ENCODE results near the gene PLEKHA7.

PLEKHA7 gene

DNA sequence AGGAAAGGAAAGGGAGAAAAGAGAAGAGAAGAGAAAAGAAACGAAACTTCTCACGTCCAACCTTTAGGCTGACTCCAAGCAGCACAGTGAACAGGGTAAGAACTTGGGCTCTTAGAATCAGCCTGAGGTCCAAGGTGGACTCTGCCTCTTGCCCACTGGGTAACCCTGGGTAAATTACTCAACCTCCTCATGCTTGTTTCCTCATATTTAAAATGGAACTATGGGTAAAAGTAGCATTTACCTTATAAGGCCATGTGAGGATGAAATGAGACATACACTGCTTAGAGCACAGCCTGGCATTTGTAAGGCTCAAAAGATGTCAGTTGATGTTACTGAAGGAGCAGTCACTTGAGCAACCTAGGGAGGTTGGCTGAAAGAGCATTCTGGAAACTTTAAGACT is 167.9 kb downstream of the PLEKHA7 start:
- ATAC-seq = no peak
- TF ChIP-seq ZNF565 (CRISPR knock-in tag; conservative IDR thresholded peaks at IDR 0.05; ENCODE audit: low read depth) (no peak), SNAI2 (CRISPR knock-in tag; IDR thresholded peaks at IDR 0.05) (no peak), TCF4 (CRISPR knock-in tag; IDR thresholded peaks at IDR 0.05; ENCODE audit: borderline replicate concordance) (no peak), ZFP30 (CRISPR knock-in tag; IDR thresholded peaks at IDR 0.05) (no peak), GLIS3 (CRISPR knock-in tag; IDR thresholded peaks at IDR 0.05) (no peak), ZNF70 (CRISPR knock-in tag; IDR thresholded peaks at IDR 0.05) (no peak), CSDC2 (CRISPR knock-in tag; IDR thresholded peaks at IDR 0.05) (no peak), ESRRG (CRISPR knock-in tag; IDR thresholded peaks at IDR 0.05) (no peak), ARNTL (CRISPR knock-in tag; IDR thresholded peaks at IDR 0.05; ENCODE audit: borderline replicate concordance, low read depth) (no peak), TOX (CRISPR knock-in tag; IDR thresholded peaks at IDR 0.05; ENCODE audit: borderline replicate concordance) (no peak), ZC3H10 (CRISPR knock-in tag; IDR thresholded peaks at IDR 0.05) (no peak), RARB (CRISPR knock-in tag; IDR thresholded peaks at IDR 0.05) (no peak)
- TF ChIP-seq, protein P1, sequence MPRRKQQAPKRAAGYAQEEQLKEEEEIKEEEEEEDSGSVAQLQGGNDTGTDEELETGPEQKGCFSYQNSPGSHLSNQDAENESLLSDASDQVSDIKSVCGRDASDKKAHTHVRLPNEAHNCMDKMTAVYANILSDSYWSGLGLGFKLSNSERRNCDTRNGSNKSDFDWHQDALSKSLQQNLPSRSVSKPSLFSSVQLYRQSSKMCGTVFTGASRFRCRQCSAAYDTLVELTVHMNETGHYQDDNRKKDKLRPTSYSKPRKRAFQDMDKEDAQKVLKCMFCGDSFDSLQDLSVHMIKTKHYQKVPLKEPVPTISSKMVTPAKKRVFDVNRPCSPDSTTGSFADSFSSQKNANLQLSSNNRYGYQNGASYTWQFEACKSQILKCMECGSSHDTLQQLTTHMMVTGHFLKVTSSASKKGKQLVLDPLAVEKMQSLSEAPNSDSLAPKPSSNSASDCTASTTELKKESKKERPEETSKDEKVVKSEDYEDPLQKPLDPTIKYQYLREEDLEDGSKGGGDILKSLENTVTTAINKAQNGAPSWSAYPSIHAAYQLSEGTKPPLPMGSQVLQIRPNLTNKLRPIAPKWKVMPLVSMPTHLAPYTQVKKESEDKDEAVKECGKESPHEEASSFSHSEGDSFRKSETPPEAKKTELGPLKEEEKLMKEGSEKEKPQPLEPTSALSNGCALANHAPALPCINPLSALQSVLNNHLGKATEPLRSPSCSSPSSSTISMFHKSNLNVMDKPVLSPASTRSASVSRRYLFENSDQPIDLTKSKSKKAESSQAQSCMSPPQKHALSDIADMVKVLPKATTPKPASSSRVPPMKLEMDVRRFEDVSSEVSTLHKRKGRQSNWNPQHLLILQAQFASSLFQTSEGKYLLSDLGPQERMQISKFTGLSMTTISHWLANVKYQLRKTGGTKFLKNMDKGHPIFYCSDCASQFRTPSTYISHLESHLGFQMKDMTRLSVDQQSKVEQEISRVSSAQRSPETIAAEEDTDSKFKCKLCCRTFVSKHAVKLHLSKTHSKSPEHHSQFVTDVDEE (CRISPR knock-in tag; IDR thresholded peaks at IDR 0.05) = no peak
- TF ChIP-seq, protein P2, sequence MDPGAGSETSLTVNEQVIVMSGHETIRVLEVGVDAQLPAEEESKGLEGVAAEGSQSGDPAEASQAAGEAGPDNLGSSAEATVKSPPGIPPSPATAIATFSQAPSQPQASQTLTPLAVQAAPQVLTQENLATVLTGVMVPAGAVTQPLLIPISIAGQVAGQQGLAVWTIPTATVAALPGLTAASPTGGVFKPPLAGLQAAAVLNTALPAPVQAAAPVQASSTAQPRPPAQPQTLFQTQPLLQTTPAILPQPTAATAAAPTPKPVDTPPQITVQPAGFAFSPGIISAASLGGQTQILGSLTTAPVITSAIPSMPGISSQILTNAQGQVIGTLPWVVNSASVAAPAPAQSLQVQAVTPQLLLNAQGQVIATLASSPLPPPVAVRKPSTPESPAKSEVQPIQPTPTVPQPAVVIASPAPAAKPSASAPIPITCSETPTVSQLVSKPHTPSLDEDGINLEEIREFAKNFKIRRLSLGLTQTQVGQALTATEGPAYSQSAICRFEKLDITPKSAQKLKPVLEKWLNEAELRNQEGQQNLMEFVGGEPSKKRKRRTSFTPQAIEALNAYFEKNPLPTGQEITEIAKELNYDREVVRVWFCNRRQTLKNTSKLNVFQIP (CRISPR knock-in tag; IDR thresholded peaks at IDR 0.05; ENCODE audit: borderline replicate concordance, low read depth) = no peak

DNA sequence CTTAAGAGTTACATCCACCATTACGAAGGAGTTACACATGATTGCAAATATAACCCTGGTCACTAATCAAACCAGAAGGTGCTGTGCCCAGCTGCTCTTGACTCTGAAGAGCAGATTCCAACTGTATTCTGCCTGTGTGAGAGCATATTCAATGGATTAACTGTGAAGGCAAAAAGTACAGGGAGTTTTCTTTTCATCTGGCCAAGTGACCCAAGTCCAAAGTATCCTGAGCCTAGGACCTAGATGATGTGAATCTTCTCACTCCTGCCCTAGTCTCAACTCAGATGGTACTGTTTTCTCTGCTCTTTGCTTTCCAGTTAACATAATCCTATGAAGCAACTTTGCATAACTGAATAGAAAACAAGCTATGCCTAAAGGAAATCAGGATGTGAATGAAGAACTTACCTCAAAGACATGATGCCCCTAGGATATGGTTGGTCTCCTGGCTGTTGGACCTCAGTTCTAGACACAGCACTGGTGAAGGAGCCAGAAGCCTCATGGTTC is 169.9 kb downstream of the PLEKHA7 start:
- ATAC-seq = no peak
- TF ChIP-seq ZNF8 (CRISPR knock-in tag; IDR thresholded peaks at IDR 0.05) (no peak), TCF4 (CRISPR knock-in tag; IDR thresholded peaks at IDR 0.05; ENCODE audit: borderline replicate concordance) (no peak)
- TF ChIP-seq, protein P3, sequence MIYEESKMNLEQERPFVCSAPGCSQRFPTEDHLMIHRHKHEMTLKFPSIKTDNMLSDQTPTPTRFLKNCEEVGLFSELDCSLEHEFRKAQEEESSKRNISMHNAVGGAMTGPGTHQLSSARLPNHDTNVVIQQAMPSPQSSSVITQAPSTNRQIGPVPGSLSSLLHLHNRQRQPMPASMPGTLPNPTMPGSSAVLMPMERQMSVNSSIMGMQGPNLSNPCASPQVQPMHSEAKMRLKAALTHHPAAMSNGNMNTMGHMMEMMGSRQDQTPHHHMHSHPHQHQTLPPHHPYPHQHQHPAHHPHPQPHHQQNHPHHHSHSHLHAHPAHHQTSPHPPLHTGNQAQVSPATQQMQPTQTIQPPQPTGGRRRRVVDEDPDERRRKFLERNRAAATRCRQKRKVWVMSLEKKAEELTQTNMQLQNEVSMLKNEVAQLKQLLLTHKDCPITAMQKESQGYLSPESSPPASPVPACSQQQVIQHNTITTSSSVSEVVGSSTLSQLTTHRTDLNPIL (CRISPR knock-in tag; IDR thresholded peaks at IDR 0.05; ENCODE audit: low read depth) = no peak

DNA sequence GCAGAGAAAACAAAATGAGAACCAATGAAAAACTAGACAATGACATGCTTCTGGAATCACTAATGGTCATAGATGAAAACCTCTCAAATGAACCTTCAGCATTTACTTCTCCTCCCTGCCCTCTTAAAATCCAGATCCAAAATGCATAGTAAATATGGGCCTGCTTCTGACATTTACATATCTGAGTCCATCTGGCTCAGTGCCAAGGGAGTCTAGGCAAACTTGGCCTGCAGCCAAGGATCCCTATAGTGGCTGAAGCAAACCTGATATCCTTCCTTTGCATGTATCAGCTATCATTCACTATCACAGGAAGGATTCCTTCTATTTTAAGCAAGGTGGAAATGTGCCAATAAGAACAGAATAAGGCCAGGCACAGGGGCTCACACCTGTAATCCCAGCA is 170.9 kb downstream of the PLEKHA7 start:
- ATAC-seq = no peak
- TF ChIP-seq, protein P4, sequence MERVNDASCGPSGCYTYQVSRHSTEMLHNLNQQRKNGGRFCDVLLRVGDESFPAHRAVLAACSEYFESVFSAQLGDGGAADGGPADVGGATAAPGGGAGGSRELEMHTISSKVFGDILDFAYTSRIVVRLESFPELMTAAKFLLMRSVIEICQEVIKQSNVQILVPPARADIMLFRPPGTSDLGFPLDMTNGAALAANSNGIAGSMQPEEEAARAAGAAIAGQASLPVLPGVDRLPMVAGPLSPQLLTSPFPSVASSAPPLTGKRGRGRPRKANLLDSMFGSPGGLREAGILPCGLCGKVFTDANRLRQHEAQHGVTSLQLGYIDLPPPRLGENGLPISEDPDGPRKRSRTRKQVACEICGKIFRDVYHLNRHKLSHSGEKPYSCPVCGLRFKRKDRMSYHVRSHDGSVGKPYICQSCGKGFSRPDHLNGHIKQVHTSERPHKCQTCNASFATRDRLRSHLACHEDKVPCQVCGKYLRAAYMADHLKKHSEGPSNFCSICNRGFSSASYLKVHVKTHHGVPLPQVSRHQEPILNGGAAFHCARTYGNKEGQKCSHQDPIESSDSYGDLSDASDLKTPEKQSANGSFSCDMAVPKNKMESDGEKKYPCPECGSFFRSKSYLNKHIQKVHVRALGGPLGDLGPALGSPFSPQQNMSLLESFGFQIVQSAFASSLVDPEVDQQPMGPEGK (CRISPR knock-in tag; IDR thresholded peaks at IDR 0.05; ENCODE audit: borderline replicate concordance) = no peak
- TF ChIP-seq GLIS3 (CRISPR knock-in tag; IDR thresholded peaks at IDR 0.05) = no peak
- TF ChIP-seq TOX (CRISPR knock-in tag; IDR thresholded peaks at IDR 0.05; ENCODE audit: borderline replicate concordance) = no peak

DNA sequence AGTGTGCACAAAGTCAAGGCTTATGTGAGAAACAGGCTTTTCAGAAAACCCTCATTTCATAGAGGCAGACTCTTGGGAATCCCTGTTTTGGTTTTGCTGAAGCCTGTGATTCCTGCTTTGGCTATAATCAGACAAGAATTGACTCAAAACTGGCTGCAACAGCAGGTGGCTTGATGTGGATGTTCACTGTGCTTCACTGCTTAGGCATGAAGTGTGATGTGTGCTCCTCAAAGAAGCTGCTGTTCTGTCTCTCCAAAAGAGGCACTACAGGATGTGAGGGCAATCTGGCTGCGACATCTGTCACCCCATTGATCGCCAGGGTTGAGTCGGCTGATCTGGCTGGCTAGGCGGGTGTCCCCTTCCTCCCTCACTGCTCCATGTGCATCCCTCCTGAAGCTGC is 172.2 kb downstream of the PLEKHA7 start:
- no peak for ATAC-seq
- TF ChIP-seq ZFP3 (CRISPR knock-in tag; IDR thresholded peaks at IDR 0.05) (no peak), ARNTL (CRISPR knock-in tag; IDR thresholded peaks at IDR 0.05; ENCODE audit: borderline replicate concordance, low read depth) (no peak), GLIS3 (CRISPR knock-in tag; IDR thresholded peaks at IDR 0.05) (no peak), ZC3H10 (CRISPR knock-in tag; IDR thresholded peaks at IDR 0.05) (no peak), ZNF8 (CRISPR knock-in tag; IDR thresholded peaks at IDR 0.05) (no peak), BACH2 (CRISPR knock-in tag; IDR thresholded peaks at IDR 0.05; ENCODE audit: borderline replicate concordance) (no peak), SNAI2 (CRISPR knock-in tag; IDR thresholded peaks at IDR 0.05) (no peak), PPARA (CRISPR knock-in tag; IDR thresholded peaks at IDR 0.05; ENCODE audit: borderline replicate concordance) (no peak), ZFP30 (CRISPR knock-in tag; IDR thresholded peaks at IDR 0.05) (no peak), ZNF565 (CRISPR knock-in tag; conservative IDR thresholded peaks at IDR 0.05; ENCODE audit: low read depth) (no peak), TOX (CRISPR knock-in tag; IDR thresholded peaks at IDR 0.05; ENCODE audit: borderline replicate concordance) (no peak), CSDC2 (CRISPR knock-in tag; IDR thresholded peaks at IDR 0.05) (no peak)
- TF ChIP-seq, protein P2 (CRISPR knock-in tag; IDR thresholded peaks at IDR 0.05; ENCODE audit: borderline replicate concordance, low read depth) = no peak
- TF ChIP-seq, protein P1 (CRISPR knock-in tag; IDR thresholded peaks at IDR 0.05) = no peak
- TF ChIP-seq, protein P4 (CRISPR knock-in tag; IDR thresholded peaks at IDR 0.05; ENCODE audit: borderline replicate concordance) = no peak

Measured in SK-N-SH treated with all-trans-retinoic acid at 6 μM for 48 hours (cell line).